Measurements from ENCODE around the gene AHNAK2. TPM values are rescaled to one million over a fixed set of nuclear protein-coding genes. Genes with fewer than 3 reads are reported as not detected.
A peak's percentile ranks its signal among the peaks of the same experiment; 100 is the strongest.

The AHNAK2 gene
- total RNA-seq, 1 experiment from 2014 or later, result 30.8 TPM

DNA sequence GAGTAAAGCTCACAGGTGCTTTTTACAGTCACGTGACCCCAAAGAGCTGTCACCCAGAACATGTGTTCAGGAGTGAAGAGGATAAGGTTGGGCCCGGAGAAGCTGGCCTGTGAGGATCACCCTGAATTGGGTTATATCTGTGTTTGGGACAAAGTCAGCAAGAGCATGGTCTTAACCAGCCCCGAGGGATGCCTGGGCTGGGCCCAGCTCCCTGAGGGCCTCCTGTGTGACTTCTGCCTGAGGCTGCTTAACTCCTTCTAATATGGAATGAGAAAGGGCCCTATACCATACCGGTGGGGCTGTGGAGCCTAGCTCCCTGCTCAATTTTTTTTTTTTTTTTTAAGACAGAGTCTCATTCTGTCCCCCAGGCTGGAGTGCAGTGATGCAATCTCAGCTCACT, 40.2 kb upstream of the AHNAK2 start:
- no TSS peak for BruUV-seq (replicated peaks)
- Histone ChIP-seq H4K20me1 (ENCODE audit: insufficient read depth) (peaks cover 41% of the 10 kb centered on the region), H3F3A (ENCODE audit: insufficient read depth, low read depth) (peaks cover 45% of the 10 kb centered on the region), H3K27ac (peak overlapping the region; percentile 51), H3K9me3 (ENCODE audit: insufficient read depth, low read depth) (no peaks in the 10 kb centered on the region), H3K4me1 (replicated peaks; ENCODE audit: insufficient read depth) (peaks cover 56% of the 10 kb centered on the region), H3K79me2 (ENCODE audit: low read depth) (peaks cover 89% of the 10 kb centered on the region), H3K4me3 (peak overlapping the region; percentile 82; the same call in 1 of the 2 replicates), H3K9me2 (ENCODE audit: insufficient read depth) (no peaks in the 10 kb centered on the region), H2AFZ (no peak overlapping the region), H3K27me3 (ENCODE audit: insufficient read depth, low read depth) (no peaks in the 10 kb centered on the region), H3K4me2 (peak overlapping the region; percentile 89), H3K36me3 (ENCODE audit: low read depth) (peaks cover 8% of the 10 kb centered on the region; the same call in 1 of the 2 replicates)
- intact Hi-C loops (cut with micrococcal nuclease; ENCODE audit: unreplicated experiment), result no loop called here
- POLR2A ChIA-PET (ENCODE audit: unreplicated experiment), result no interaction called here
- TF ChIP-seq, protein P1, sequence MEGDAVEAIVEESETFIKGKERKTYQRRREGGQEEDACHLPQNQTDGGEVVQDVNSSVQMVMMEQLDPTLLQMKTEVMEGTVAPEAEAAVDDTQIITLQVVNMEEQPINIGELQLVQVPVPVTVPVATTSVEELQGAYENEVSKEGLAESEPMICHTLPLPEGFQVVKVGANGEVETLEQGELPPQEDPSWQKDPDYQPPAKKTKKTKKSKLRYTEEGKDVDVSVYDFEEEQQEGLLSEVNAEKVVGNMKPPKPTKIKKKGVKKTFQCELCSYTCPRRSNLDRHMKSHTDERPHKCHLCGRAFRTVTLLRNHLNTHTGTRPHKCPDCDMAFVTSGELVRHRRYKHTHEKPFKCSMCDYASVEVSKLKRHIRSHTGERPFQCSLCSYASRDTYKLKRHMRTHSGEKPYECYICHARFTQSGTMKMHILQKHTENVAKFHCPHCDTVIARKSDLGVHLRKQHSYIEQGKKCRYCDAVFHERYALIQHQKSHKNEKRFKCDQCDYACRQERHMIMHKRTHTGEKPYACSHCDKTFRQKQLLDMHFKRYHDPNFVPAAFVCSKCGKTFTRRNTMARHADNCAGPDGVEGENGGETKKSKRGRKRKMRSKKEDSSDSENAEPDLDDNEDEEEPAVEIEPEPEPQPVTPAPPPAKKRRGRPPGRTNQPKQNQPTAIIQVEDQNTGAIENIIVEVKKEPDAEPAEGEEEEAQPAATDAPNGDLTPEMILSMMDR (conservative IDR thresholded peaks at IDR 0.05), result no peak
- TF ChIP-seq EZH2 (IDR thresholded peaks at IDR 0.05; ENCODE audit: low read depth), result no peak
- CTCF ChIA-PET, result no interaction called here
- DNase-seq, result no peak

DNA sequence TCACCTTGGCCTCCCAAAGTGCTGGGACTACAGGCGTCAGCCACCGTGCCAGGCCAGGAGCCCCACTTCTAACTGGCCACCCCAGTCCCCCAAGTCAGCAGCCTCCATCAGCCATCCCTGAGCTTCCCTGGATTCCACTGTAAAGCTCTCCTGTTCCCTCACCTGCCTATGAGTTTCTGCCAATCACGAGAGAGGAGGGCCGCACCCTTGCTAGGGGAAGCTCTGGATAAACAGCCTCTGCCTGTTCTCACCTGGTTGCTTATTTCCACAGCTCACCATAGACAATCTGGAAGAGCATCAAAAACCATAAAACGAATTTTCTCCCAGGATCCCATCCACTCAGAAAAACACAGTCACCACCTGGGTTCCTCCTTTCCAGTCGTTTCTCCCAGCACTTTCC, 37.7 kb upstream of the AHNAK2 start:
- peaks cover 27% of the 10 kb centered on the region for H3F3A ChIP-seq (ENCODE audit: insufficient read depth, low read depth)
- H3K9me3 ChIP-seq (ENCODE audit: insufficient read depth, low read depth), result no peaks in the 10 kb centered on the region
- no peak for TF ChIP-seq EZH2 (IDR thresholded peaks at IDR 0.05; ENCODE audit: low read depth)
- TF ChIP-seq, protein P1 (conservative IDR thresholded peaks at IDR 0.05), result no peak
- CTCF ChIA-PET, result no interaction called here
- no peaks in the 10 kb centered on the region for H3K9me2 ChIP-seq (ENCODE audit: insufficient read depth)
- no peak overlapping the region for H3K27ac ChIP-seq
- no peaks in the 10 kb centered on the region for H3K27me3 ChIP-seq (ENCODE audit: insufficient read depth, low read depth)
- no peak overlapping the region for H2AFZ ChIP-seq
- H4K20me1 ChIP-seq (ENCODE audit: insufficient read depth), result peaks cover 61% of the 10 kb centered on the region
- H3K36me3 ChIP-seq (ENCODE audit: low read depth), result peaks cover 14% of the 10 kb centered on the region
- no TSS peak for BruUV-seq (replicated peaks)
- peaks cover 98% of the 10 kb centered on the region for H3K79me2 ChIP-seq (ENCODE audit: low read depth)
- H3K4me1 ChIP-seq (replicated peaks; ENCODE audit: insufficient read depth), result peaks cover 42% of the 10 kb centered on the region
- H3K4me3 ChIP-seq, result no peak overlapping the region
- no peak for DNase-seq
- no peak overlapping the region for H3K4me2 ChIP-seq
- intact Hi-C loops (cut with micrococcal nuclease; ENCODE audit: unreplicated experiment), result no loop called here
- POLR2A ChIA-PET (ENCODE audit: unreplicated experiment), result no interaction called here

DNA sequence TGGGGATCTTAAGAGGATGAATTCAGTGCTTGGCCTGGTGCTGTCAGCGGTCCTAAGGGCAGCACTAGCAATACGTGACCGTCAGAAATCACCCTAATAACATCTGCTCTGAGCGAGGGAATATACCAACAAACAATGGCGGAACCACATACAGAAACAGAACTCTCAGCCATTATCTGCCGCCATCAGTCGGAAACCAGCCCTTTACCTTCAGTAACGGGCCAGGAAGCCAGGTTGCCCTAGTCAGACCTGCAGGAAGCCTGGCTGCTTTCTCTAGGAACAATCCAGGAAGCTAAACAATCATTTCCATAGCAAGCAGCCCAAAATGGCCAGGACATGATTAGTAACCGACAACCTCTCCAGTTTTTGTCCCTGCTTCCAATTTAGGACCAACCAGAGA, 37.1 kb upstream of the AHNAK2 start:
- H3K4me3 ChIP-seq, result no peak overlapping the region
- H3K36me3 ChIP-seq (ENCODE audit: low read depth), result peaks cover 14% of the 10 kb centered on the region
- H3K9me3 ChIP-seq (ENCODE audit: insufficient read depth, low read depth), result no peaks in the 10 kb centered on the region
- H3F3A ChIP-seq (ENCODE audit: insufficient read depth, low read depth), result peaks cover 27% of the 10 kb centered on the region
- peaks cover 63% of the 10 kb centered on the region for H4K20me1 ChIP-seq (ENCODE audit: insufficient read depth)
- H3K79me2 ChIP-seq (ENCODE audit: low read depth), result peaks cover 100% of the 10 kb centered on the region
- DNase-seq, result no peak
- no TSS peak for BruUV-seq (replicated peaks)
- H3K4me2 ChIP-seq, result no peak overlapping the region
- intact Hi-C loops (cut with micrococcal nuclease; ENCODE audit: unreplicated experiment), result no loop called here
- CTCF ChIA-PET, result no interaction called here
- POLR2A ChIA-PET (ENCODE audit: unreplicated experiment), result no interaction called here
- TF ChIP-seq EZH2 (IDR thresholded peaks at IDR 0.05; ENCODE audit: low read depth), result no peak
- TF ChIP-seq, protein P1 (conservative IDR thresholded peaks at IDR 0.05), result no peak
- H3K4me1 ChIP-seq (replicated peaks; ENCODE audit: insufficient read depth), result peaks cover 42% of the 10 kb centered on the region
- no peaks in the 10 kb centered on the region for H3K27me3 ChIP-seq (ENCODE audit: insufficient read depth, low read depth)
- H3K27ac ChIP-seq, result peak overlapping the region; percentile 27; the same call in 1 of the 2 replicates
- no peak overlapping the region for H2AFZ ChIP-seq
- H3K9me2 ChIP-seq (ENCODE audit: insufficient read depth), result no peaks in the 10 kb centered on the region
